Activated naive CD4-positive, alpha-beta T cell treated with anti-CD3 and anti-CD28 coated beads, Interleukin-2, amount 50 U/mL, for 24 hours (primary cell): Measurements from ENCODE around the gene GPSM1.

Experiments
- H3K27ac Mint-ChIP-seq: one replicate; pipeline ENCODE4 v1.8.0; 2021; ENCODE audit warnings: mild to moderate bottlenecking, mixed read lengths
- H3K27me3 Mint-ChIP-seq: one replicate; pipeline ENCODE4 v1.8.0; 2021; ENCODE audit warnings: mixed read lengths
- H3K36me3 Mint-ChIP-seq: one replicate; pipeline ENCODE4 v1.8.0; 2021; ENCODE audit warnings: mixed read lengths
- H3K4me1 Mint-ChIP-seq: one replicate; pipeline ENCODE4 v1.8.0; 2021; ENCODE audit warnings: mixed read lengths
- H3K4me3 Mint-ChIP-seq: one replicate; pipeline ENCODE4 v1.8.0; 2021; ENCODE audit warnings: mild to moderate bottlenecking, mixed read lengths
- H3K9me3 Mint-ChIP-seq: one replicate; pipeline ENCODE4 v1.8.0; 2021; ENCODE audit warnings: mixed read lengths

The GPSM1 gene

DNA sequence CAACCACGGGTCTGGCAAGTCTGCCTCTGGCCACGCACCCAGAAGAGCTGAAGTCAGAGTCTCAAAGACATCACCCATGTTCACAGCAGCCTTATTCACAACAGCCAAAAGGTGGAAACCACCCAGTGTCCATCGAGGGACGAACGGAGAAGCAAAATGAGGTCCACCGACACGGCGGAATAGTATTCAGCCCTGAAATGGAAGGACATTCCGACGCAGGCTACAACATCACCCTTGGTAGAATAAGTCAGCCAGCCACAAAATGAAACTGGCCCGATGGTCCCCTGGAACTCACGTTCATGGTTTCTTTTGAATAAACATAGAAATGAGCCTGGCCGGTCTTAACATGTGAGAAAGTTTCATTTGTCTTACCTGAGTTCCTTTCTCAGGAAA, 40.4 kb upstream of the GPSM1 start:
- Mint-ChIP-seq H3K4me3 (no peak overlapping the region), H3K9me3 (no peaks in the 10 kb centered on the region), H3K27me3 (peaks cover 1% of the 10 kb centered on the region), H3K27ac (no peak overlapping the region), H3K36me3 (no peaks in the 10 kb centered on the region), H3K4me1 (peaks cover 4% of the 10 kb centered on the region)

DNA sequence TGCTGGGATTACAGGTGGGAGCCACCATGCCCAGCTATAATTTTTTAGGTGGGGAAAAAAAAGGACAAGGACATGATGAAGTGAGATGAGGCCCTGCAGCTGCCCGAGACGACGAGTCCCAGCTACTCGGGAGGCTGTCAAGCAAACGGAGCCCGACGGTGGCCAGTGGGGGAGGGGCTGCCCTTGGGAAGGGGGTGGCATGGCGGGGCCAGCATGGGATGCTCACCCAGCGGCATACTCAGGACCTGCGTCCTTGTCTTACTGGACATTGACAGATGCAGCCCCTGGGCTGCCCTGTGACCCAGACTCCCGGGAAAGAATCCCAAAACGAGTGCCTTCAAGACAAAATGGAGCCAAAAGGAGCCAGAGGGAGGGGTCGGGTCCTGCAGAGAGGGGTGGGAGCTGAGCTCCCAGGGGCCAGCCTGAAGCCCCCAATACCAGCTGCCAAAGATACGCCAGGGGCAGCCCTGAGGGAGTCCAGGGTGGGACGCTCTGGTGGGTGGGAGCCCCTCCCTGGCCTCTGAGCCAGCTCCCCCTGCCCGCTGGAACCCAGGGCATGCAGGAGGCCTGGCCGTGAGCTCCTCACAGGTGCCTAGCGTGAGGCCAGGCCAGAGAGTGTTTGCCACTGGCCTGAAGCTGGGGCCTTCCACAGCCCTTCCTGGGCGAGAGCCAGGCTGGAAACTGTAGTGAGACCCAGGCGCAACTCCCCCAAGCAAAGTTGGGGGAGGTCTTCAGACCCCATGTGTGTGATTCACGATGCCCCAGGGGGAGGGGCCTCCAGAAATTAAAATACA, 39.2 kb upstream of the GPSM1 start:
- Mint-ChIP-seq H3K36me3 (no peaks in the 10 kb centered on the region), H3K27me3 (peaks cover 1% of the 10 kb centered on the region), H3K27ac (no peak overlapping the region), H3K4me1 (peaks cover 4% of the 10 kb centered on the region), H3K4me3 (no peak overlapping the region), H3K9me3 (no peaks in the 10 kb centered on the region)

DNA sequence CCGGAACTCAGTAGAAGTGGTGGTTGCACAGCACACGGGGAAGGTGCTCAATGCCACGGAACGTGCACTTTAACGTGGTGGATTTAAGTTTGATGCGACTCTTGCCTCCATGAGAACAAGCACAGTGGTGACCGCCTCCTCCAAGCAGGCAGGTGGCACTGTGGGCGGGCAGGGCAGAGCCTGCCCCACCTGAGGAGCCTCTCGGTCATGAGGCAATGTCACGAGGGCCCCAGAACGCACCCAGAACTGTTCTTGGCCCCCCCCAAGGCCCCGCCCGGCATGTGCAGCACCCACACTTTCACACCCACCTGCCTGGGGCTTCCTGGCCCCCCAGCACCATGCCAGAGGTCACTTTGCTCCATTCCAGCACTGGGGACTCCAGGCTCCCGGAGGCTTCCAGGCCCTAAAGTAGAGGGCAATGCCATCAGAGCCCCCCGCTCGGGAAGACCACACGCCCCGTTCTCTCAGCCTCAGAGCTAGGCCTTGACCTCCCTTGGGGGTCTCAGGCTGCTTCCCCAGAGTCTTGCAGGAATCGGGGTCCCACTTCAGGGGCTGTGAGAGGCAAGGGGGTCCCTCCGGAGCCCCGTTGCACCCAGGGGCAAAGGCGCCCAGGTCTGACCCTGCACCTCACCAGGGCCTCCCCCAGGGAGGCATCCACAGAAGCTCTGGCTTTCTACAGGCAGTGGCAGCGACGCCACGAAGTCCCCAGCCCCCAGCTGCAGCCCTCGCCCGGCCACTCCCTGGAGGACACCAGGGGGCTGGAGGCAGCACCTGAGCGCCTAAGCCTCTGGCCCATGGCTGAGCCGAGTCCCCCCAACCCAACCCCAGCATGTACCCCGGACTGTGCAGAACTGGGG, 37.5 kb upstream of the GPSM1 start:
- Mint-ChIP-seq H3K4me3 (no peak overlapping the region), H3K27me3 (no peaks in the 10 kb centered on the region), H3K9me3 (no peaks in the 10 kb centered on the region), H3K27ac (no peak overlapping the region), H3K36me3 (no peaks in the 10 kb centered on the region), H3K4me1 (no peaks in the 10 kb centered on the region)

DNA sequence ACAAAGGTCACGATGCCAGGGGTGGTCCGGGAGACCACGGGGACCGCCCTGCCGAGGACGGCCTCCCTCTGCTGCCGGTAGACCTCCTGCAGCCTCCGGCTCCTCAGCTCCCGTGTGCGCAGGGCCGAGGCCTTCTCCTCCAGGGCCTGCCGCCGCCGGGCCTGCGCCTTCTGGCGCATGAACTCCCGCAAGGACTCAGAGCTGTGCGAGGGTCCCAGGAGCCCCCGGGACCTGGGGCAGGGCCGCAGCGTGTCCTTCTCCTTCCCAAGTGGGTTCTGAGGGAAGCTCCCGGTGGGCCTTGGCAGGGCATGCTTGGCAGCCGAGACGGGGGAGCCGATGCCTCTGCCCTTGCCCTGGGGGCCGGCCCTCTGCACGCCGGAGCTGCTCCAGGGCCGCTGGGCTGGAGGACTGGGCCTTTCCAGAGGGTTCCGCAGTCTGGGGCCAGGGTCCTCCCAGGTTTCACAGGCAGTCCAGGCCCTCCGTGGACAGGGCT, 36.8 kb upstream of the GPSM1 start:
- no peak overlapping the region for H3K4me3 Mint-ChIP-seq
- H3K9me3 Mint-ChIP-seq = no peaks in the 10 kb centered on the region
- H3K27me3 Mint-ChIP-seq = no peaks in the 10 kb centered on the region
- H3K27ac Mint-ChIP-seq = no peak overlapping the region
- no peaks in the 10 kb centered on the region for H3K4me1 Mint-ChIP-seq
- H3K36me3 Mint-ChIP-seq = no peaks in the 10 kb centered on the region

DNA sequence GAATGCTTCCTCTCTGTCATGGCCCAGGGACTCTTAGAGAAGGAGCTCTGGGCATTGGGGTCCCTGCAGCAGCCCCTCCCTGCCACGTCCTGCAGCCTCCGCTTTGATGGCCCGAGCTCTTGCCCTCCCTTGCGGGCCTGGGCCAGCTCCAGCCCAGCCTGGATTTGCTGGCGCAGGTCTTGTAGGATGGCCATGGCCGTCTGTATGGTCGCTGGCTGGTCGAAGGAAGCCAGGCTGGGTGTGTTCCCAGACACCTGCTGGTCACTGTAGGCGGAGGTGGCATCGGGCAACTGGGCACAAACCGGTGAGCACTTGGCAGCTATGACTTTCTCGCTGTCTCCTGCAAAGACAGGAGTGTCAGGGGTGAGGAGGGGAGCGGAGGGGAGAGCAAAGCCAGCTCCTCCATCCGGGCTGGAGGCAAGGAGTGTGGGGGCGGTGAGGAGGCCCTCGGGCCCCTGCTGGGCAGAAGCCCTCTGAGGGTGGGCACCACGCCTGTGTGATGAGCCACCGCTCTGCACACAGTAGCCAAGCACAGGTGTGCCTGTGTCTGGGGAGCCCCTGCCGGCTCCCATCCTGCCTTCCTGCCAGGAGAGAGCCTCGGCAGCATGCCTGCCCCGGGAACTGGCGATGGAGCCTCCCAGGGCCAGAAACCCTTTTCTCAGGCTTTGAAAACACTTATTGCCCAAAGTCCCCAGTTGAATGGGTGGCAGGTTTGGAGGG, 35.9 kb upstream of the GPSM1 start:
- no peaks in the 10 kb centered on the region for H3K9me3 Mint-ChIP-seq
- no peak overlapping the region for H3K27ac Mint-ChIP-seq
- no peaks in the 10 kb centered on the region for H3K27me3 Mint-ChIP-seq
- no peaks in the 10 kb centered on the region for H3K4me1 Mint-ChIP-seq
- no peaks in the 10 kb centered on the region for H3K36me3 Mint-ChIP-seq
- H3K4me3 Mint-ChIP-seq = no peak overlapping the region

DNA sequence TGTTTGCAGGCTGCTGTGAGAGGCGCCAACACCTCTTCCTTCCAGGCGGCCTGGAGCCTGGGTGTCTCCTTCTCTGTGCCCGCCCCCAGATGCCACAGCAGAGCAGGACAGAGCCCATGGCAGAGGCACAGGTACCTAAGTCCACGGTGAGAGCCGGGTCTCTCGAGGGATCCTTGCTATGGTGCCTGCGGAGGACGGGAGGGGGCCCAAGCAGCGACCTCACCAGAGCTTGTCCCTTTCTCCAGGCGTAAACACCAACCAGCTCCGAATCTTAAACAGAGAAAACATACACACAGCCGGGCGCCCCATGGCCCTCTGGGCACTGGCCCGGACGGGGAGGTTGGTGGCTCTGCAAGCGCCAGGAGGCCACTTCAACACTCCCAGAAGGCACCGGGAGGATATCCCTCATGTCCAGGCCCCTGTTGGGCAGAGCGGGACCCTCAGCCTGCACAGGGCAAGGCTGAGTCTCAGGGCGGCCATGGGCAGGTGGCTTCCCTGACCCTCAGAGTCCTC, 35.3 kb upstream of the GPSM1 start:
- Mint-ChIP-seq H3K4me3 (no peak overlapping the region), H3K9me3 (no peaks in the 10 kb centered on the region), H3K36me3 (no peaks in the 10 kb centered on the region)

DNA sequence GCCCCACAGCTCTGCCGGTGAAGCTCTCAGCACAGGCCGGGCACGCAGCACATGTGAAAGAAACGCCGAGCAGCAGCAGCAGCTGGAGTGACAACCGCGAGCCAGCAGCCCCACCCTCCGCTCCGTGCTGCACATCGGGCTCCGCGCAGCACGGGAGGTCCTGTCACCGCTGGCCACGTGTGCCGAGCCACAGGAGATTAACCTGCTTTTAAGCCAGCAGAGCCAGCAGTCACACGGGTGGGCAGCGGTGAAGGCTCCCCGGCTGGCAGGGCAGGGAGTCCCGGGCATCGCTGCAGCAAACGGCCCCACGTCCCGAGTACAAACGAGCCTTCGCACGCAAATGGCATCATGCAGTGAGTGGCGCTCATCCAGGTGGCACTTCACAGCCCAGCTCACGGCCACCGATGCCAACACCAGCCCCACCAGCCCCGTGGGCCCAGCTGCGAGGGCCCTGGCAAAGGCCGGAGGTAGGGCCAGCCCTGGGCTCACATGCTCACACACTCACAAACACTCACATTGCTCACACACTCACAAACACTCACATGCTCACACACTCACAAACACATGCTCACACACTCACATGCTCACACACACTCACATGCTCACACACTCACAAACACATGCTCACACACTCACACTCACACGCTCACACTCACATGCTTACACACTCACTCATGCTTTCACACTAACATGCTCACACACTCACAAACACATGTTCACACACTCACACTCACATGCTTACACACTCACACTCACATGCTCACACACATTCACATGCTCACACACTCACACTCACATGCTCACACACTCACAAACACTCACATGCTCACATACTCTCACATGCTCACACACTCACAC, 34.5 kb upstream of the GPSM1 start:
- Mint-ChIP-seq H3K9me3 (no peaks in the 10 kb centered on the region), H3K36me3 (no peaks in the 10 kb centered on the region), H3K4me1 (no peaks in the 10 kb centered on the region), H3K27me3 (no peaks in the 10 kb centered on the region), H3K27ac (no peak overlapping the region), H3K4me3 (no peak overlapping the region)

More for the DNA sequence above, 35.3 kb upstream of the GPSM1 start:
- Mint-ChIP-seq H3K4me1 (no peaks in the 10 kb centered on the region), H3K27ac (no peak overlapping the region), H3K27me3 (no peaks in the 10 kb centered on the region)

DNA sequence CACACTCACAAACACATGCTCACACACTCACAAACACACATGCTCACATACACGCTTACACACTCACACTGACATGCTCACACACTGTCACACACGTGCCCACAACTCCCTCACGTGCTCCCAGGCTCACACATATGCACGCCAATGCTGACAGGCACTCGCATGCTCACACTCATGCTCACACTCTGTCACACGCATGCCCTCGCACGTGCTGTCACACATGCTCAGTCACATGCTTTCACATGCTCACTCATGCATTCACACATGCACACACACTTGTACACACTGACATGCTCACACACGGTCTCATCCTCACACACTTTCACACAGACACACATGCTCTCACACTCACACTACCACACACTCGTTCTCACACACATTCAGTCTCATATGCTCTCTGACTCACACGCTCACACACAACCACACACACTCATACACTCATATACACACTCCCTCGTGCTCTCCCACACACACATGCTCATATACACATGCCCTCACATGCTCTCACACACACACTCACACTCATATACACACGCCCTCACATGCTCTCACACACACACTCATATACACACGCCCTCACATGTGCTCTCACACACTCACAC, 33.8 kb upstream of the GPSM1 start:
- no peak overlapping the region for H3K27ac Mint-ChIP-seq
- H3K4me3 Mint-ChIP-seq = no peak overlapping the region
- no peaks in the 10 kb centered on the region for H3K4me1 Mint-ChIP-seq
- no peaks in the 10 kb centered on the region for H3K36me3 Mint-ChIP-seq
- H3K9me3 Mint-ChIP-seq = no peaks in the 10 kb centered on the region
- H3K27me3 Mint-ChIP-seq = no peaks in the 10 kb centered on the region

DNA sequence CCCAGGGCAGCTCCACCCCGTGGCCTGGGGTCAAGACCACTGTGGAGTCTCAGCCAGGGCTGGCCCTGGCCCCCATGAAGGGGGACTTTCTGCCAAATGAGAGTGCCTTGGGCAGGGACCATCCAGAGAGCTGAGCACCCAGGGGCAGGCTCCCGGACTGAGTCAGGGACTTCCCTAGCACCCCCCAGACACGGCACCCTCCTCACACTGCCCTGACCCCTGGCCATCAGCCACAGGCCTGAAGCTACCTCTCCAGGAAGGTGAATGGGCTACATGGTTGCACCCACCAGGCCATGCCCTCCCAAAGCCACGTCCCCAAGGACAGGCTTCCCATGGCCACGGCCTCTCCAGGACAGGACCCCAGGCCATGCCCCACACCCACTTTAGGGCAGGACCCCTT, 32.9 kb upstream of the GPSM1 start:
- no peaks in the 10 kb centered on the region for H3K9me3 Mint-ChIP-seq

DNA sequence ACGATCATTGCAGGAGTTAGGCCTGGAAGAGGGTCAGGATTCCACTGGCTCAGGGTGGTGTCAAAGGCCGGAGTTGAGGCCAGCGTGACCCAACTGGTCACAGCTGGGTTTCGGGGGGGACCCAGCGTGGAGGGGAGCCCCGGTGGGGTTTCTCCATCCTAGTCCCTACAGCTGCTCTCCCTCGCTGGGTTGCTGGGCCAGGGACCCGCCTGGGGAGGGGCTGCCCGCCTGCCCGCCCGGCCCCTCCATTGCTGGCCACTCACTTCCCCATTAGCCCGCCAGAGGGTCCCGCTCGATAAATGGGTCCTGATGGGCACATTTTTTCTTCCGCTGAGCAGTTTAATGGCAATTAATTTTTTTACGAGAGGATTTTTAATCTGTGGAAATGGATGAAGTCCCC, 32.3 kb upstream of the GPSM1 start:
- H3K27me3 Mint-ChIP-seq = no peaks in the 10 kb centered on the region

More for the DNA sequence above, 32.9 kb upstream of the GPSM1 start:
- Mint-ChIP-seq H3K27ac (no peak overlapping the region), H3K27me3 (no peaks in the 10 kb centered on the region), H3K4me3 (no peak overlapping the region), H3K36me3 (no peaks in the 10 kb centered on the region), H3K4me1 (no peaks in the 10 kb centered on the region)

DNA sequence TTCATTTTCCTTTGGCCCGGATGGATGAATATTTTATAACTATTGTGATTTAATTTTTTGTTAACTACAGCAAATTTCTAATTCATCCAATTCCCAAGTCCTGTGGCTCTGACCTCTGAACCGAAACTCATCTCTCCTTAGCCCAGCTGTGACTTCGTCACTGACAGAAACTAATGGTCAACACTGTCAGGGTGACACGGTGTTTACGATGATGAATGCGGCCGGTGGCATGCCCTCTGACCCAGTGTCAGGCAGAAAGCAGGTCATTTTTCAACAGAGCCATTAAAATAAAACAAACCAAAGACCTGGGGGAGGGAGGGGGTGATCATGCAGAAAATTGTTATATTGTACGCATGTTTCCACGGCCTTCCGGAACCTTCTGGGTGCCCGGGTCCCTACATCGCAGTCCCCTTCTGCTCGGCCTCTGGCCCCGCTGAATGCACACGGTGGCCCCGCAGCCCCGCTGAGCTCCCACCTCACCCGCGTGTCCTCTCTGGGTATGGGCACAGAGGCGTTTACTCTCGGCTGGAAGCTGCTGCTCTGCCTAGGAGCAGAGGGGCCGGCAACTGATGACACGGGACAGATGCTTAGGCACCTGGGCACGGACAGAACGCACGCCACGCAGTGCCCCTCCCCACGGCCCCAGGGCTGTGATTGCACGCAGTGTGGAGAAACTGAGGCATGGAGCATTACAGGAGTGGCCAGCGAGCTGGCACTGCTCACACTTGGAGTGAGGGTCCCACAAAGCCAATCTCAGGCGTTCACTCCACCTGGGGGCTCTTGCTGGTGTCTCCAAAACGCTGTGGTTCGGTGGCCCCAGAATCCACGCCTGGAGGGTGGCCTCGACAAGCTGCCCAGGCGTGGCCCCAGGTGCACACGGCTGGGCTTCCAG, 31.6 kb upstream of the GPSM1 start:
- H3K4me3 Mint-ChIP-seq = no peak overlapping the region
- H3K4me1 Mint-ChIP-seq = no peaks in the 10 kb centered on the region
- H3K27me3 Mint-ChIP-seq = no peaks in the 10 kb centered on the region
- H3K9me3 Mint-ChIP-seq = no peaks in the 10 kb centered on the region
- no peaks in the 10 kb centered on the region for H3K36me3 Mint-ChIP-seq
- no peak overlapping the region for H3K27ac Mint-ChIP-seq

More for the DNA sequence above, 32.3 kb upstream of the GPSM1 start:
- H3K4me3 Mint-ChIP-seq = no peak overlapping the region
- H3K36me3 Mint-ChIP-seq = no peaks in the 10 kb centered on the region
- H3K4me1 Mint-ChIP-seq = no peaks in the 10 kb centered on the region
- H3K27ac Mint-ChIP-seq = no peak overlapping the region
- H3K9me3 Mint-ChIP-seq = no peaks in the 10 kb centered on the region

DNA sequence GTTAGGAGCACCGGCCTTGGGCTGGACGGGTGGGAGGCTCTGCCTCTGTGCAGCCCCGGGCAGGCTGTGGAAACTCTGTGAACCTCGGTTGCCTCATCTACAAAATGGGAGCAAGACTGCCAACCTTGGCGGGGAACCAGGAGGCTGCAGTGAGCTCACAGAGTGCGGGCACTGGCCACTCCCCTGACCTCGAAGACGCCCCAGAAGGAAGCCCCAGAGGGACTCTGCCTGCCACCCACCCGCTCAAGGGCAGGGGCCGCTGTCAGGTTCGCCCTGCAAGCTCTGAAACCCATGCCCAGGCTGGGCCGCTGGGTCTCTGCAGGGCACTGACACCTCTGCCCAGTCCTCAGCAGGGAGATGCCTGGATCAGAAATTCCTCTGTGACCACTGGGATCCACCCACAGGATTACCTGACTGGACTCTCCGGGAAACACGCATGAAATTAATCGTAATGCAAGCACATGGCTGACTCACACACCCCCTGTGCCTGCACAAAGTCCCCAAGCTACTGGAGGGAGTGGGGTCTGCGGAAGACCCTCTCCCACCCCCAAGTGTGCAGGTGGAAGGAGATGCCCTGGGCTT, 30.8 kb upstream of the GPSM1 start:
- Mint-ChIP-seq H3K27me3 (no peaks in the 10 kb centered on the region), H3K36me3 (no peaks in the 10 kb centered on the region), H3K27ac (no peak overlapping the region), H3K4me3 (no peak overlapping the region), H3K9me3 (no peaks in the 10 kb centered on the region), H3K4me1 (no peaks in the 10 kb centered on the region)

DNA sequence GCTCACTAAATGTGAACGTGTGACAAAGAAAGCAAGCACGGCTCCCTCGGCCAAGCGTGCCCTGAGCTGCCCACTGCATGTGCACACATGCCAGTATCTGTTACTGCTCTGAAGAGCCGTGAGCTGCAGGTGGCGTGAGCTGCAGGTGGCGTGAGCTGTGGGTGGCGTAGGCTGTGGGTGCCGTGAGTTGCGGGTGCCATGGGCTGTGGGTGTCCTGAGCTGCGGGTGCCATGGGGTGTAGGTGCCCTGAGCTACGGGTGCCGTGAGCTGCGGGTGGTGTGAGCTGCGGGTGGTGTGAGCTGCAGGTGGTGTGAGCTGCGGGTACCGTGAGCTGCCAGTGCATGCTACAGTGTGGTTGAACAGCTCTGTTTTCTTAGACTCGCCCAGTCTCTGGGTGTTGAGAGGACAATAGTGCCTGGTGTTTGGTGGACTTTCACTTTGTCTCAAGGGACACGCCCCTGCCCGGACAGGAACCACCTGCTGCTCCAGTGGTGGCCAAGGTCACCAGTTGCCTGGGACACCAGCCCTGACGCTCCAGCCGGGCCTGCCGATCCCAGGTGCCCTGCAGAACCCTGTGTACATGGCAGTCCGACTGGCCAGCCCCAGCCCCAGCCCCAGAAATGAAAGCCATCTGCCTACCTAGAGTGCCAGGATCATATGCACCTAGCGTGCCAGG, 30.2 kb upstream of the GPSM1 start:
- Mint-ChIP-seq H3K9me3 (no peaks in the 10 kb centered on the region), H3K36me3 (no peaks in the 10 kb centered on the region), H3K4me3 (no peak overlapping the region), H3K27me3 (no peaks in the 10 kb centered on the region), H3K4me1 (no peaks in the 10 kb centered on the region), H3K27ac (no peak overlapping the region)
